H1 (cell line): Measurements from ENCODE around the gene OCLN. TPM values are rescaled to one million over a fixed set of nuclear protein-coding genes. Genes with fewer than 3 reads are reported as not detected.
"Not testable (repeated sequence)": the region's sequence is repeated elsewhere in the genome, so short reads cannot be mapped to it uniquely, and the experiment has no call there.

ENCODE experiments used
- CTCF ChIA-PET: fragments of 300-600 bp; sonication (Branson Sonifier 250); formaldehyde crosslinking; loops from one replicate; lab custom pipeline; 2021; ENCODE audit not compliant: partially characterized antibody; lab: Charles Lee
- POLR2A ChIA-PET: fragments of 300-600 bp; sonication (Branson Sonifier 250); formaldehyde crosslinking; loops from one replicate; lab custom pipeline; 2021; ENCODE audit warnings: inconsistent platforms; ENCODE audit not compliant: partially characterized antibody; lab: Charles Lee
- DNase-seq, 2 experiments: peaks; one replicate each; pipeline versions ENCODE4 v3.0.0 to v3.0.0-alpha.2; 2010 to 2022; ENCODE audit warnings: low spot score in 2 of 2, low read depth in 1 of 2, mixed read lengths in 1 of 2
- FAIRE-seq: peaks from 2 replicates; lab custom pipeline; 2011; peaks lifted over from hg19 to GRCh38; lab: Jason Lieb, UNC
- H2AFZ ChIP-seq: 2 replicates; pipeline ENCODE4 v1.8.1; 2012; ENCODE audit warnings: low read length, inconsistent platforms
- H2AK5ac ChIP-seq: 2 replicates; pipeline ENCODE4 v1.6.1; 2013; ENCODE audit warnings: low read depth, low read length
- H2BK120ac ChIP-seq: replicated peaks from 2 replicates; pipeline ENCODE3; 2013; ENCODE audit warnings: low read depth, low read length, inconsistent platforms
- H2BK12ac ChIP-seq: 2 replicates; pipeline ENCODE4 v1.6.1; 2013; ENCODE audit warnings: low read depth, low read length
- H2BK15ac ChIP-seq: 2 replicates; pipeline ENCODE4 v1.6.1; 2013; ENCODE audit warnings: low read length
- H2BK20ac ChIP-seq: 2 replicates; pipeline ENCODE4 v1.6.1; 2013; ENCODE audit warnings: low read length
- H2BK5ac ChIP-seq: 2 replicates; pipeline ENCODE4 v1.6.1; 2013; ENCODE audit warnings: low read depth, low read length
- H3K14ac ChIP-seq: 2 replicates; pipeline ENCODE4 v1.6.1; 2013; ENCODE audit warnings: inconsistent platforms; ENCODE audit not compliant: insufficient read length
- H3K18ac ChIP-seq: 2 replicates; pipeline ENCODE4 v1.6.1; 2013; ENCODE audit warnings: low read length; ENCODE audit errors: extremely low read depth
- H3K23ac ChIP-seq: 2 replicates; pipeline ENCODE4 v1.6.1; 2013; ENCODE audit warnings: inconsistent platforms; ENCODE audit not compliant: insufficient read length
- H3K23me2 ChIP-seq: 2 replicates; pipeline ENCODE4 v1.6.1; 2013; ENCODE audit warnings: low read depth, low read length
- H3K27ac ChIP-seq: 2 replicates; pipeline ENCODE4 v1.6.1; 2011; ENCODE audit warnings: low read depth, low read length, inconsistent platforms
- H3K27me3 ChIP-seq, 4 experiments: replicated peaks in 1 of 4; 1 replicate in 1 of 4; 2 replicates in 3 of 4; pipeline versions ENCODE4 v1.6.1 to v1.8.1; 2011 to 2013; ENCODE audit warnings: low read length in 3 of 4, mild to moderate bottlenecking in 3 of 4, inconsistent platforms in 2 of 4, mixed read lengths in 2 of 4, moderate library complexity in 1 of 4; ENCODE audit not compliant: control insufficient read depth in 3 of 4, insufficient read depth in 3 of 4; ENCODE audit errors: extremely low read depth in 1 of 4
- H3K36me3 ChIP-seq, 4 experiments: 2 replicates each; pipeline versions ENCODE4 v1.6.1 to v1.8.1; 2011 to 2013; ENCODE audit warnings: mild to moderate bottlenecking in 4 of 4, low read length in 3 of 4, moderate library complexity in 2 of 4, control low read depth in 1 of 4, inconsistent platforms in 1 of 4; ENCODE audit not compliant: insufficient read depth in 4 of 4, control insufficient read depth in 2 of 4
- H3K4ac ChIP-seq: replicated peaks from 2 replicates; pipeline ENCODE3; 2013; ENCODE audit warnings: low read length, low read depth, mixed read lengths, inconsistent platforms; ENCODE audit not compliant: insufficient read length
- H3K4me1 ChIP-seq, 4 experiments: replicated peaks in 1 of 4; 1 replicate in 1 of 4; 2 replicates in 3 of 4; pipeline versions ENCODE4 v1.6.1 to v1.8.1; 2011 to 2013; ENCODE audit warnings: low read length in 3 of 4, inconsistent platforms in 2 of 4, mixed read lengths in 1 of 4; ENCODE audit not compliant: insufficient read depth in 4 of 4, control insufficient read depth in 3 of 4
- H3K4me2 ChIP-seq, 2 experiments: 2 replicates each; pipeline versions ENCODE4 v1.6.1 to v1.8.1; 2011 to 2013; ENCODE audit warnings: low read depth in 2 of 2, low read length in 2 of 2, control low read depth in 1 of 2, inconsistent platforms in 1 of 2, mild to moderate bottlenecking in 1 of 2; ENCODE audit not compliant: insufficient read depth in 1 of 2
- H3K4me3 ChIP-seq, 4 experiments: fragments of 200-600, 300-600 bp in 1 of 4; sonication (generic), shearing (Covaris generic), sonication (Bioruptor Twin) in 1 of 4; 2 replicates each; pipeline versions ENCODE4 v1.5.1 to v1.8.1; 2011 to 2016; ENCODE audit warnings: low read length in 4 of 4, low read depth in 3 of 4, control low read depth in 2 of 4, inconsistent platforms in 2 of 4, mild to moderate bottlenecking in 2 of 4, mixed read lengths in 1 of 4, moderate library complexity in 1 of 4; ENCODE audit not compliant: insufficient read depth in 2 of 4; ENCODE audit errors: extremely low read depth in 1 of 4
- H3K56ac ChIP-seq: replicated peaks from 2 replicates; pipeline ENCODE3; 2013; ENCODE audit warnings: low read depth, mild to moderate bottlenecking, mixed read lengths, low read length, inconsistent platforms; ENCODE audit not compliant: insufficient read length
- H3K79me1 ChIP-seq: 2 replicates; pipeline ENCODE4 v1.6.1; 2013; ENCODE audit warnings: low read depth, low read length, control low read depth
- H3K79me2 ChIP-seq, 2 experiments: 2 replicates each; pipeline versions ENCODE4 v1.6.1 to v1.8.1; 2012 to 2013; ENCODE audit warnings: low read length in 2 of 2, mild to moderate bottlenecking in 2 of 2, inconsistent platforms in 1 of 2; ENCODE audit not compliant: insufficient read depth in 2 of 2, control insufficient read depth in 1 of 2
- H3K9ac ChIP-seq, 4 experiments: replicated peaks in 1 of 4; 1 replicate in 1 of 4; 2 replicates in 3 of 4; pipeline versions ENCODE4 v1.6.1 to v1.8.1; 2011 to 2013; ENCODE audit warnings: low read depth in 3 of 4, low read length in 3 of 4, control low read depth in 2 of 4, mild to moderate bottlenecking in 2 of 4, moderate library complexity in 2 of 4, inconsistent platforms in 1 of 4; ENCODE audit errors: extremely low read depth in 1 of 4
- H3K9me3 ChIP-seq, 2 experiments: 2 replicates each; pipeline versions ENCODE4 v1.6.1 to v1.8.1; 2012 to 2013; ENCODE audit warnings: mild to moderate bottlenecking in 2 of 2, moderate library complexity in 2 of 2, control low read depth in 1 of 2, inconsistent platforms in 1 of 2, low read depth in 1 of 2, low read length in 1 of 2, mixed read lengths in 1 of 2; ENCODE audit not compliant: insufficient read depth in 2 of 2
- H4K20me1 ChIP-seq, 2 experiments: replicated peaks in 1 of 2; 2 replicates each; pipeline versions ENCODE3 to v1.8.1; 2011 to 2013; ENCODE audit warnings: inconsistent platforms in 2 of 2, low read length in 2 of 2, mild to moderate bottlenecking in 1 of 2; ENCODE audit not compliant: insufficient read depth in 2 of 2, control insufficient read depth in 1 of 2
- H4K5ac ChIP-seq: 2 replicates; pipeline ENCODE4 v1.6.1; 2013; ENCODE audit warnings: low read length, low read depth, mixed read lengths, inconsistent platforms; ENCODE audit not compliant: insufficient read length
- H4K8ac ChIP-seq: 2 replicates; pipeline ENCODE4 v1.8.0; 2013; ENCODE audit warnings: mild to moderate bottlenecking, moderate library complexity, low read length, inconsistent platforms; ENCODE audit not compliant: insufficient read depth; ENCODE audit errors: extremely low read depth
- H4K91ac ChIP-seq: replicated peaks from 2 replicates; pipeline ENCODE3; 2013; ENCODE audit warnings: low read length, mixed read lengths, inconsistent platforms; ENCODE audit not compliant: insufficient read length
- GABPA ChIP-seq: IDR thresholded peaks from 2 replicates; pipeline ENCODE4 v1.6.1; 2011; ENCODE audit warnings: mild to moderate bottlenecking, low read length, moderate library complexity, borderline replicate concordance; ENCODE audit not compliant: insufficient read depth
- MAX ChIP-seq: IDR thresholded peaks from 2 replicates; pipeline ENCODE4 v1.6.1; 2012; ENCODE audit warnings: inconsistent platforms
- WGBS, 2 experiments: shearing (Covaris generic) in 1 of 2; methylation state at CpG; one replicate each; pipeline versions ENCODE4 v1.1.6 to v1.1.7; 2013 to 2015; ENCODE audit warnings: low lambda C conversion rate in 2 of 2, mixed read lengths in 2 of 2, inconsistent platforms in 1 of 2, low coverage in 1 of 2, missing lambda C conversion rate in 1 of 2; ENCODE audit not compliant: insufficient replicate concordance in 2 of 2, insufficient coverage in 1 of 2, insufficient read length in 1 of 2; ENCODE audit errors: extremely low coverage in 1 of 2, missing lambda C conversion rate in 1 of 2; 5-methylcytosine and 5-hydroxymethylcytosine counted together
- polyA plus RNA-seq, 7 experiments: library from polyadenylated mRNA; depleted of rRNA in 3 of 7; stranded (reverse) in 5 of 7; unstranded in 2 of 7; fragments of >200 nt in 5 of 7; fragments of 200-250 nt in 2 of 7; gene quantifications; 1 replicate in 5 of 7; 2 replicates in 1 of 7; 4 replicates in 1 of 7; pipeline versions ENCODE4 v1.2.1 to v1.2.3, GENCODE V29; 2011 to 2013; ENCODE audit warnings: missing spikeins in 2 of 7, mixed read lengths in 2 of 7
- total RNA-seq: library from RNA; stranded (reverse); fragmentation: NEBNext Ultra II Directional; extraction: Animal tissue kit (Norgen Biotek cat#: 25700); gene quantifications from 2 replicates; pipeline ENCODE4 v1.2.1, GENCODE V29; 2021

Gene OCLN
- total and polyA plus RNA-seq, 2 of the 8 experiments (the other 6 are each of a cell fraction or from before 2014, with no cell fraction given): 27.9 to 85.5 TPM

- TF ChIP-seq MAX: peak; percentile 41
- peak; percentile 89 for TF ChIP-seq GABPA
Measured at GRCh38 chr5:69559908-69560330, 67.3 kb downstream of the OCLN start, which contains the start of gene GTF2H2C (continued).

- H3K36me3 ChIP-seq, H3K4me1 ChIP-seq, H4K8ac ChIP-seq, H3K9ac ChIP-seq, H3K23me2 ChIP-seq, H2AFZ ChIP-seq, FAIRE-seq, DNase-seq, H3K79me1 ChIP-seq, H3K4ac ChIP-seq, H3K79me2 ChIP-seq, H4K5ac ChIP-seq, H3K27ac ChIP-seq, H2BK5ac ChIP-seq, H3K18ac ChIP-seq, H4K91ac ChIP-seq, H3K9me3 ChIP-seq, H2BK15ac ChIP-seq, H2AK5ac ChIP-seq, H2BK20ac ChIP-seq, H3K23ac ChIP-seq, H2BK120ac ChIP-seq, H2BK12ac ChIP-seq, H3K56ac ChIP-seq, H3K14ac ChIP-seq, H4K20me1 ChIP-seq, CTCF ChIA-PET, H3K27me3 ChIP-seq: not testable (repeated sequence)
- WGBS, 2 experiments: 47% methylated on average over 19 of the region's 31 CpGs; no CpG with 5 or more reads in 1 of the 2 experiments
- peak overlapping the region; percentile 34 to 49; a peak in 3 of 4 replicates for H3K4me2 ChIP-seq
- H3K4me3 ChIP-seq: peak overlapping the region; percentile 23 to 54 (median 28); a peak in 7 of 8 replicates
- POLR2A ChIA-PET: interaction anchor here (1.4 kb wide), 1 partner anchor 67 kb away, joined by 3 read pairs; no protein-coding TSS in a partner anchor
Measured at GRCh38 chr5:69560587-69561431, 68.2 kb downstream of the OCLN start.
